ENCODE results near the gene GLYR1.
"Not testable (repeated sequence)": the region's sequence is repeated elsewhere in the genome, so short reads cannot be mapped to it uniquely, and the experiment has no call there.

Gene GLYR1

DNA sequence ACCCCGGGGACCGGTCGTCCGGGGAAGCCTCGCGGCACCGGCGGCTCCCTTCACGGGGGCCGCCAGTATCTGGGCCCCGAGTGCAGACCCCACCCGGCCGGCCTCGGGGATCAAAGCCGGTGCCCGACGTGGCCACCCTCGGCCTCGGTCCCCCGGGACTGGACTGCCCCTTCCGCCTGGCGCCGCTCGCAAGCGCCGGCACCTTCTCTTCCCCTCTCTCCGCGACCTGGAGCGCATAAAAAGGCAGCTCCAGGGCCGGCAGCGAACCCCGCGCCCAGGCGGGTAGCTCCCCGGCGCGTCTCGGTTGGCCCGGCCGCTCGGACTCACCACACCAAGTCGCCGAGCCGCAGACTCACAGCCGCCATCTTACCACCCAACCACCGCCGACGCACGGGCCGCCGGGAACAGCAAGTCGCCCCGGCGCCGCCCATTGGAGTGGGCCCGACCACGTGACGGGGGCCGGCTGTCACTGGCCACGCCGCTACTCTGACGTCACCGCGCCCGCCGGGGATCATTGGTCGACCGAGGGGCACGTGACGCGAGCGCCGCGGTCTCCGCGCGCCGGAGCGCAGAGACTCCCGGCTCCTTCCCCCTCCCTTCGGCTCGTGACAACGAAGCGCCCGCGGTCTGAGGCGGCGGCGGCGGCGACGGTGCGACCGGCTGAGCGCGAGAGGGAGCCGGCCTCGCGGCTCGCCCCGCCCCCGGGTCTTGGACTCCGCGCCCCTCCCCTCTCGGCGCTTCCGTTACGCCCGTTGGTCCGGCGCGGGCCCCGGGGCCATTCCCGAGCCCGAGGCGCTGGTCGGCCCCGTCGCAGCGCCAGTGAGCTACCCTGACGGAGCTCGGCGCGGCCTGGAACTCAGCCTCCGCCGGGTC lies at the start of gene GLYR1, which contains the start of gene UBN1:
GLYR1 (minus strand) TSS at position 388 of the 873 bp plus-strand sequence; CDS start at position 365, 23 bp downstream.
UBN1 (plus strand) TSS at position 581 of the 873 bp plus-strand sequence. CDS start 5,437 bp downstream, outside the sequence.
- Mint-ChIP-seq H3K4me1 (peaks cover 58% of the 10 kb centered on the region), H3K4me3 (peak within 1 kb of the TSS; percentile 94 to 99), H3K27ac (peak within 1 kb of the TSS; percentile 98 to 100), H3K9me3 (no peaks in the 10 kb centered on the region), H3K27me3 (no peaks in the 10 kb centered on the region)
- peak; percentile 99 to 100 for DNase-seq
- ATAC-seq = peak; percentile 95

GRCh38 chr16:4896761-4897160 lies 49.7 kb upstream of the GLYR1 start:
- not testable (repeated sequence) for H3K4me1 Mint-ChIP-seq, ATAC-seq, H3K4me3 Mint-ChIP-seq

DNA sequence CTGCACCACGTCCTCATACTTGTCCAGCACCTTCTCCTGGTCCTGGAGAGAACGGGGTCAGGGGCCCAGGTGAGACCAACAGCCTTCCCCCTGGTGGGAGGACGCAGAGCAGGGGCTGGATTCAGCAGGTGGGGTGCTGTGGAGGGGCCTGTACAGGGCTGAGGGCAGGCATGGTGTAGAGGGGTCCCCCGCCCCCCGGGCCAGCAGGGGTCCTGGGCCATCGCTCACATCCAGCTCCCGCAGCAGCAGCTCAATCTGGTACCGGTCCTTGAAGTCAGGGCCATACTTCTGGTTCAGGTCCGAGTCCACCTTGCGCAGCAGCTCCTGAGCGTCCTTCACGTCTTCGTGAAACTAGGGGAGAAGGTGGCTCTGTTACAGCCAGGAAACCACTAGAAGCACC lies 48.3 kb upstream of the GLYR1 start:
- peak; percentile 28 for ATAC-seq
- Mint-ChIP-seq H3K9me3 (no peaks in the 10 kb centered on the region), H3K27ac (no peak overlapping the region), H3K4me3 (no peak overlapping the region), H3K27me3 (no peaks in the 10 kb centered on the region), H3K4me1 (no peaks in the 10 kb centered on the region)
- no peak for DNase-seq

More at GRCh38 chr16:4896761-4897160, 49.7 kb upstream of the GLYR1 start:
- not testable (repeated sequence) for DNase-seq, H3K27me3 Mint-ChIP-seq, H3K9me3 Mint-ChIP-seq, H3K27ac Mint-ChIP-seq

GRCh38 chr16:4894276-4895150 lies 47.4 kb upstream of the GLYR1 start:
- Mint-ChIP-seq H3K4me1 (no peaks in the 10 kb centered on the region), H3K4me3 (no peak overlapping the region), H3K27ac (no peak overlapping the region), H3K27me3 (no peaks in the 10 kb centered on the region), H3K9me3 (no peaks in the 10 kb centered on the region)
- ATAC-seq (no peak), DNase-seq (no peak)

DNA sequence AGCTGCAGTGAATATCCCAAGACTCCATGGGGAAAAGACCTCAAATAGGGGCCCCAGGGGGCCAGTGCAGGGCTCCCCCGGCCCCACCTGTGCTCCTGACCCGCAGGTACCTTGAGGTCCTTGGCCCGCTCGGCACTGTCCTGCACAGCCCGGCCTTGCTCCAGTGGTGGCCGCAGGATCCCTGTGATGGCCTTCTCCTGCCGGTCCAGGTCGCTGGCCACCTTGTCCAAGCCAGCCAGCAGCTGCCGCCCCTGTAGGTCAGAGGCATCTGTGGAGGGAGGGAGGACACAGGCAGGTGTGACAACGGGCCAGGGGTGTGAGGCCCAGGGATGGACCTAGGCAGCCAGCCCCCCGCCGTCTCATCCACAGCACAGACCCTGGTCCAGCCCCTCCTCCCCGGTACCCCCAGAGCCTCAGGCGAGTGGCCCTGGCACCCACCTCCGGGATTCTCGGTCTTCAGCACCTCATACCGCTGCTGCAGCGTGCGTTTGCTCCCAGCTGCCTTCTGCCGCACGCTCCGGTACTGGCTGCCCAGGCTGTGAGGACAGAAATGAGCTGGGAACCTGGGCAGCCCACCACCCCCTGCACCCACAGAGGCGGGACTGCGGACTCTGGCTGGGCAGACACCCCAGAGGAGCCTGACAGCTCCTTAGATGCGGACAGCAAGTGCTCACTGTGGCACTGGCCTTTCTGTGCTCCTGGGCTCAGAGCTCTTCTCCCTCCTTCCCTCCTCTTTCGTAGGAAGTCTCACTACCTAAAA lies 46.2 kb upstream of the GLYR1 start:
- no peak overlapping the region for H3K4me3 Mint-ChIP-seq
- no peaks in the 10 kb centered on the region for H3K27me3 Mint-ChIP-seq
- DNase-seq = no peak
- H3K27ac Mint-ChIP-seq = peak overlapping the region in 1 of 2 donors; percentile 44
- H3K4me1 Mint-ChIP-seq = no peaks in the 10 kb centered on the region
- ATAC-seq = peak; percentile 19
- no peaks in the 10 kb centered on the region for H3K9me3 Mint-ChIP-seq

DNA sequence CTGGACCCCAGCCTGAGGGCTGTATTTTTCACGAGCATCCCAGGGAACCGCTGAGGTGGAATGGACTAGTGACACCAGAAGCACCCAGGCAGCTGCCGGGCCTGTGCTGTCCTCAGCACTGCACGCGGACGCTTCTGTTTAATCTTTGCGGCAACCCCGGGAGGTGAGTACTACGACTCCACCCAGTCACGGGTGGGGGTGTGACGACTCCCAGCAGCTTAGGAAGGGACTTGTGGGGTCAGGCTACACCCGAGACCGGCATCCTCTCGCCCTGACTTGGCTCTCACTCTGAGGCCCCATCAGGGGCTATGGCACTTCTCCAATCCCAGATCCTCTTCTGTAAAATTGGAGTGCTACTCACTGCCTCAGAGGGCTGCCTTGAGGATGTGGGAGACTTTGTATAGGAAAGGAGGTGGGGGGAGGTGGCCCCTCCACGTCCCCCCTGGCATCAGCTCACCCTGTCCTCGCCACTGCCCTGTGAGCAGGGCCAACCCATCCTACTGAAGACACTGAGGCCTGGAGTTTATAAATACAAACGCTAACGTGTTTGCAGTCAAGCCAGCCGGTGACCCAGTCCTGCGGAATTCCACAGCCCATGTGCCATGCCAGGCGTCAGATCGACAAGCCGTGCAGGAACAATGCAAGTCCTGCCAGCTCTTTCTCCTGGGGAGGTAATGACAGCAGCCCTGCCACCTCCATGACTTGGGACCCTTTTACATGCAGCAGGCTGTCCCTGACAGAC lies 45.4 kb upstream of the GLYR1 start:
- Mint-ChIP-seq H3K9me3 (no peaks in the 10 kb centered on the region), H3K27me3 (no peaks in the 10 kb centered on the region), H3K27ac (no peak overlapping the region), H3K4me1 (no peaks in the 10 kb centered on the region), H3K4me3 (no peak overlapping the region)
- ATAC-seq (peak; percentile 14), DNase-seq (no peak)

DNA sequence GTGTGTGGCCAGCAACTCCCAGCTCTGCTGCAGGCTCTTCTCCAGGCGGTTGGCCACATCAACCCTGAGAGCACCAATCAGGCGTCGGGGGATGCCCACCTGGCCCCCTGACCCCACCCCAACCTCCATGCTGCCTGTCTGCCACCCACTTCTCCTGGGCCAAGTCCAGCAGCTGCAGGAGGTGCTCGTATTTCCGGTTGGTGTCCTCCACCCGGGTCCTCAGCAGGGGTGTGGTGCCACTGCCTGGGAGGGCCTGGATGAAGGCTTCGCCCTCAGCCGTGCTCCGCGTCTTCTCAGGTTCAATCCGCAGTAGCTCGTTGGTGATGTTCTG lies 44.8 kb upstream of the GLYR1 start:
- DNase-seq (no peak), ATAC-seq (no peak)
- Mint-ChIP-seq H3K27ac (peak overlapping the region in 1 of 2 donors; percentile 52), H3K27me3 (no peaks in the 10 kb centered on the region), H3K4me1 (no peaks in the 10 kb centered on the region), H3K4me3 (no peak overlapping the region), H3K9me3 (no peaks in the 10 kb centered on the region)

- ATAC-seq (no peak), DNase-seq (no peak)
- H3K4me3 Mint-ChIP-seq = no peak overlapping the region
- H3K9me3 Mint-ChIP-seq = no peaks in the 10 kb centered on the region
- no peaks in the 10 kb centered on the region for H3K4me1 Mint-ChIP-seq
- no peaks in the 10 kb centered on the region for H3K27me3 Mint-ChIP-seq
- peak overlapping the region in 1 of 2 donors; percentile 6 for H3K27ac Mint-ChIP-seq
Measured at GRCh38 chr16:4891097-4891885, 44.2 kb upstream of the GLYR1 start.

- Mint-ChIP-seq H3K27me3 (no peaks in the 10 kb centered on the region), H3K4me1 (no peaks in the 10 kb centered on the region), H3K27ac (no peak overlapping the region), H3K9me3 (no peaks in the 10 kb centered on the region), H3K4me3 (no peak overlapping the region)
- ATAC-seq = no peak
- no peak for DNase-seq
Measured at GRCh38 chr16:4890686-4891085, 43.6 kb upstream of the GLYR1 start.

- no peak overlapping the region for H3K4me3 Mint-ChIP-seq
- ATAC-seq (no peak), DNase-seq (no peak)
- no peak overlapping the region for H3K27ac Mint-ChIP-seq
- H3K4me1 Mint-ChIP-seq = no peaks in the 10 kb centered on the region
- no peaks in the 10 kb centered on the region for H3K9me3 Mint-ChIP-seq
- H3K27me3 Mint-ChIP-seq = no peaks in the 10 kb centered on the region
Measured at GRCh38 chr16:4890026-4890425, 42.9 kb upstream of the GLYR1 start.

GRCh38 chr16:4888428-4889135 lies 41.5 kb upstream of the GLYR1 start:
- no peaks in the 10 kb centered on the region for H3K9me3 Mint-ChIP-seq
- H3K4me3 Mint-ChIP-seq = no peak overlapping the region

GRCh38 chr16:4886151-4886550 lies 39.1 kb upstream of the GLYR1 start:
- no peak overlapping the region for H3K4me3 Mint-ChIP-seq
- H3K27ac Mint-ChIP-seq = peak overlapping the region in 1 of 2 donors; percentile 55
- DNase-seq (no peak), ATAC-seq (no peak)
- no peaks in the 10 kb centered on the region for H3K9me3 Mint-ChIP-seq
- H3K27me3 Mint-ChIP-seq = no peaks in the 10 kb centered on the region
- no peaks in the 10 kb centered on the region for H3K4me1 Mint-ChIP-seq

More at GRCh38 chr16:4888428-4889135, 41.5 kb upstream of the GLYR1 start:
- H3K27me3 Mint-ChIP-seq = no peaks in the 10 kb centered on the region
- DNase-seq (no peak), ATAC-seq (no peak)
- H3K27ac Mint-ChIP-seq = no peak overlapping the region
- no peaks in the 10 kb centered on the region for H3K4me1 Mint-ChIP-seq

- H3K9me3 Mint-ChIP-seq = no peaks in the 10 kb centered on the region
- DNase-seq (no peak), ATAC-seq (no peak)
- H3K27me3 Mint-ChIP-seq = no peaks in the 10 kb centered on the region
- no peaks in the 10 kb centered on the region for H3K4me1 Mint-ChIP-seq
- H3K4me3 Mint-ChIP-seq = no peak overlapping the region
- H3K27ac Mint-ChIP-seq = no peak overlapping the region
Measured at GRCh38 chr16:4884972-4885874, 38.1 kb upstream of the GLYR1 start.
